GM12865 (cell line): Measurements from ENCODE around the gene STK36.
"Not testable (repeated sequence)": the region's sequence is repeated elsewhere in the genome, so short reads cannot be mapped to it uniquely, and the experiment has no call there.

Experiments used
- DNase-seq: peaks from one replicate; pipeline ENCODE4 v3.0.0; 2010; ENCODE audit warnings: low read depth
- H3K4me3 ChIP-seq: 2 replicates; pipeline ENCODE4 v1.5.1; 2011; ENCODE audit warnings: mild to moderate bottlenecking, low read depth, low read length, control low read depth
- CTCF ChIP-seq: IDR thresholded peaks from 2 replicates; pipeline ENCODE4 v1.5.1; 2011; ENCODE audit warnings: low read length, control low read depth, low read depth, inconsistent platforms; ENCODE audit not compliant: insufficient read depth; ENCODE audit errors: missing control alignments

The STK36 gene

GRCh38 chr2:218687400-218688060 is 15.6 kb downstream of the STK36 start:
- H3K4me3 ChIP-seq = not testable (repeated sequence)
- peak; percentile 61 for DNase-seq
- peak; percentile 53 for TF ChIP-seq CTCF

GRCh38 chr2:218691234-218691633 is 19.3 kb downstream of the STK36 start:
- no peak for DNase-seq
- no peak for TF ChIP-seq CTCF
- no peak overlapping the region for H3K4me3 ChIP-seq

- no peak overlapping the region for H3K4me3 ChIP-seq
- TF ChIP-seq CTCF = no peak
- no peak for DNase-seq
Measured at GRCh38 chr2:218694405-218695145, 22.7 kb downstream of the STK36 start.

GRCh38 chr2:218698885-218699284 is 27.0 kb downstream of the STK36 start:
- no peak overlapping the region for H3K4me3 ChIP-seq
- no peak for DNase-seq
- TF ChIP-seq CTCF = no peak

GRCh38 chr2:218701806-218702205 is 29.9 kb downstream of the STK36 start:
- no peak for DNase-seq
- no peak overlapping the region for H3K4me3 ChIP-seq
- no peak for TF ChIP-seq CTCF

GRCh38 chr2:218703341-218703740 is 31.5 kb downstream of the STK36 start:
- TF ChIP-seq CTCF = no peak

More at GRCh38 chr2:218703341-218703740, 31.5 kb downstream of the STK36 start:
- no peak for DNase-seq
- no peak overlapping the region for H3K4me3 ChIP-seq
